DMS53 (cell line): ENCODE measurements around the gene CRACR2A.

Experiments used
- DNase-seq: peaks from one replicate; lab custom pipeline; 2025; lab: John Stamatoyannopoulos, UW

CRACR2A gene

DNA sequence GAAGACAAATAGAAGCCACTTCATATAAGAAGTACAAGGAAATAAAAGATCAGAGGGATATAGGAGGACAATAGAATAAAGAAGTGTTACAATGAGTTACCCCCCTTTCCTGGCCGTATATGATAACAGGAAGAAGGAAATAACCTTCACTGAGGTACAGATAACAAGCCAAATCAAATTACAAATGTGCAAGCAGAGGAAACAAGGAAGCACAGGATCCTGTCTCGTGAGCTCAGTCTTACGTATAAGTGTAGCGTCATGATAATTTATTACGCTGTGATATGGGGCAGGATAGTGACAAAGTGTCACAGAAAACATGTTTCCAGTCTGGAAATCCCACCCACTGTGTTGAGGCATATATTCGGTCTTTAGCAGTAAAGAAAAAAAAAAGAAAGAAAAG lies 26.5 kb downstream of the CRACR2A start:
- DNase-seq = peak; percentile 71

DNA sequence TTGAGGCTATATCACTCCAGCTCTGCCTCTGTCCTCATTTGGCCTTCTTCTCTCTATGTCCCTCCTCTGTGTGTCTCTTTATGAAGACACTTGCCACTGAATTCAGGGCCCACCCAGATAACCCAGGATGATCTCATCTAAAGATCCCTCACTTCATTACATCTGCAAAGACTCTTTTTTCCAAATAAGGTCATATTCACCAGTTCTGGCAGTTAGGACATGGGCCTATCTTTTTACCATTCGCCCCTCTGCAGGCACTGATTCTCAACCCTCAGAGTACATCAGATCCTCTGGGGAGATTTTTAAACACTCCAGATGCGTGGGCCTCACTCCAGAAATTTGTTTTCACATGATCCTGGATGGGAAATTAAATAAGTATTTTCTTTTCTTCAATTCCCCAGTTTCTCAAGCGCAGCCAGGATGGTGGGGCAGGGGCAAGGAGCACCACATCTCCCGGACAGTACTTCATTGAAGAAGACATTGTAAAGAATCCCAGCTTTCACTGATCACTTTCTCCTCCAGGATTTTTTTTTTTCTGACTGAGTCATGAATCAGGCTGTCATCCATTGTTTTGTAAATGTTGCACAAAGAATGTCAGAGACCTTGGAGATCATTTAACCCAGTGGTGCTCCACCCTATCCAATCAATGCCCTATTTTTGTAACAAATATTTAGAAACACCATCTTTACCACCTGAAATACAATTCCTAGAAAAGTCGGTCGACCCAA lies 27.4 kb downstream of the CRACR2A start:
- no peak for DNase-seq

DNA sequence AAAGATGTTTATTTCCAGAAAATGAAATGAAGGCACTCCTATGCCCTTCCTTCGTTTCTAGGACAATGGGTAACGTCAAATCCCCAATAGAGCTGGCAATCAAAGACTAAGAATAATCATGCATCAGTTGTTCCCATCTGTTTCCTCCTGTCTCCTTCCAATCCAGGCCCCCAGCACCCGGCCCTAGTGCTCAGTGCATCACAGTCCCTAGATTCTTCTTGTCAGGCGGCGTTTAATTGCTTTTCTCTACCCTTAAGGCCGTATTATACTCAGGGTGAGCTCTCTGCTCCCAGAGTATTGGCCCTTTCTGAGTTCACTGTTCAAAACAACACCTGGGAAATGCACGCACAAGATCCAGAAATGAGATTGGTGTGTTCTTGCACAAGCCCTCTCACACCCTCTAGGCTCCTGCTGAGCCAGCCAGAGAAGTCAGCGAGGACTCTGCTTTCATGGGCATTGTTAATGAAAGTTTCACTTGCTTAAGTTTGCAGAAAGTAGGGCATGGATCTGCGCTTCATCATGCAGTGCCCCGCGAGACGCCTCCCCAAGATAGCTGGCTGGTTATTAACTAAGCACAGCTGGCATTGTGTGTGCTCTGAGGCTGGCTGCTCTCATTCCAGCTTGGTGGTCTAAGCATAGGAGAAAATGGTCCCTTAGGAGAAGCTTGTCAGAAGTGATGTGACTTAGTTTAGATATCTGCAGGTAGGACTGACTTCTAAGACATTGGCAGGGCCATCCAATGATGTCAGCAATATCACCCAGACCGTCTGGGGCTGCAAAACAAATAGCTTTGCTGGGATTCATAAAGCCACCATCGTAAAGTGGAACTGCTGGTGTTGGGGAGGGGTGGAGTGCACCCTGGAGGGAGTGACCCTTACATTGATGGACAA lies 28.7 kb downstream of the CRACR2A start:
- DNase-seq = no peak

DNA sequence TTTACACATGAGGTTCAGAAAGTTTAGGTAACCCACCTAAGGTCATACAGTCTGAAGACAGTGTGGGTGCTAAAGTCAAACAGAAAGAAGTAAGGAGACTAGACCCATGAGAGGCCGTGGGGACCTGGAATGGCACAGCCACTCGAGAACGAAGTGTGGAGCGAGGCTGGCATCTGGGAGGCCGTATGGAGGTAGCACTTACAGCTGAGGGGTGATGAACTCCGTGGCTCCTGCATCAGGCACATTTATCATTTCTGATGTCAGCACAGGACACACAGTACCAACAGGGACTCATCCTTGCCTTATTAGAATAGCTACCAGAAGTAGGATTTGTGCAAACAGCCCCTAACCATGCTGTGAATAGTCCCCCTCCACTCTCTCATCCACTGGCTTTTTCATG lies 30.5 kb downstream of the CRACR2A start:
- no peak for DNase-seq

DNA sequence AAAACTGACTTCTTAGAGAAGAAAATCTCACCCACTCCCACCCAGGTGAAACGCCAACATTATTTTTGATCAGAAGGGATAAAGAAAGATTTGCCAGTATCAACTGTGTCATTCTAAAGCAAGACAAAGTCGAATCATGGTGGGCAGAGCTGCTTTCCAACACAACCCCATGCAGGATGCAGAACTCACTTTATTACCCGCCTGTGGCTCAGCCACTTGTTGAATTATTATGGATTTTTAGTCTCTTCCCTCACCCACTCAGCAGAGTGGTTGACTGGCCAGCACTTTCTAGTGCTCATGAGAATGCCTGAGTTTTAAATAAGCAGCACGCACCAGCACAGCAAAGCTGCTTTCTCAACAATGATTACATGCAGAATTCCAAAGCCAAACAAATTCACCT lies 32.1 kb downstream of the CRACR2A start:
- DNase-seq = peak; percentile 76

DNA sequence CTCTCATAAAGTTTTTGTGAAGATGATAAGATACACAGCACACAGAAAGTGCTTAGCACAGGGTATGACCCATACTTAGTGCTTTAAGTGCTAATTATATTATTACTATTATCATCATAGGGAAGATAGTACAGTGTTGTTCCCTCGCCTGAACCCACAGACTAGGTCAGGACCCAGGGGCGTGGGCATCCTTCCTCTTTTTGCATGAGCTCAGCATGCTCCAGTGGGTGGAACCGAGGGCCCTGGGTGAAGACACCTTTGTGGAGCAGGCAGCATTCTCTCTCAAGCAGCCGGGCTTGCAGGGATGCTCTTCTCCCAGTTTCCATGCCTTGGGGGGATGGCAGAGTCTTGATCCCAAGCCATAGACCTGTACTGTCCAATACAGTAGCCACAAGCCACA lies 34.8 kb downstream of the CRACR2A start:
- DNase-seq = no peak

DNA sequence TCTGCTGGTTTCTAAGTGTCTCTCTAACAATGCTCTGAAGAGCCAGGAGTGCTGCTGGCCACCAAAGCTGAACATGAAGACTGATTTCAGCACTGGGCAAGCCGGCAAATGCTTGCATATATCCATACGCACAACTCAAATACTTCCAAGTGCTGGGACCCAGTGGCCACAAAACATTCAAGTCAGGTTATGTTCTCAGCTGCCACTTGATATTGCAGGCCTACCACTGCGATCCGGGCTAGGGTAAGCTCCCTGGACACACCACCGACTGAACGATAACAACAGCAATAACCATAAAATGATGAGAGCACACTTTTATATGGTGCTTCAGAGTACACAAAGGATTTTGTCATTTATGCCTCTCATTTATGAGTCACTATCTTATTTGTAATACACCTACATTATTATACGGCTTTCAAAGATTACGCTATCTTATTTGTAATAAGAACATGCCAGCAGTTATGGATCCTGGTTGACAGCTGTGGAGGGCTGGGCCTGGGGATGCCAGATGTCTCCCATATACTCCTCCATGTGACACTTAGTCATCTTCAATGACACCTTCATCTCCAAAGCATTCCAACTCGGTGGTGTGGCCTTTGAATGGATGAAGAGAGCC lies 35.5 kb downstream of the CRACR2A start:
- no peak for DNase-seq

DNA sequence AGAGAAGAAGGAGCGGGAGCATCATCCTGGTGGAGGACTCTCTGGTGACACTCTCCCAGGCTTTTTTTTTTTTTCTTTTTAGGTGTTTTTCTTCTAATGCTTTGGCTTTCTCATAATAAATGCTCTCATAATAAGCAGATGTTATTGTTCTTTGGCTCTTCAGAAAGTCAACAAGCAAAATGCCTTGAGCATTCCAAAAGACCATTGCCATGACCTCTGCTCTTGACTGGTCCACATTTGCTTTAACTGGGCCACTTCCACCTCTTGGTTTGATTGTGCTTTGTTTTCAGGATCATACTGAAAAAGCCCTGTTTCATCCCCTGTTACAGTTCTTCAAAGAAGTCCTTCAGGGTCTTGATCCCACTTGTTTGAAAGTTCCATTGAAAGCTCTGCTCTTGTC lies 36.9 kb downstream of the CRACR2A start:
- peak; percentile 68 for DNase-seq

DNA sequence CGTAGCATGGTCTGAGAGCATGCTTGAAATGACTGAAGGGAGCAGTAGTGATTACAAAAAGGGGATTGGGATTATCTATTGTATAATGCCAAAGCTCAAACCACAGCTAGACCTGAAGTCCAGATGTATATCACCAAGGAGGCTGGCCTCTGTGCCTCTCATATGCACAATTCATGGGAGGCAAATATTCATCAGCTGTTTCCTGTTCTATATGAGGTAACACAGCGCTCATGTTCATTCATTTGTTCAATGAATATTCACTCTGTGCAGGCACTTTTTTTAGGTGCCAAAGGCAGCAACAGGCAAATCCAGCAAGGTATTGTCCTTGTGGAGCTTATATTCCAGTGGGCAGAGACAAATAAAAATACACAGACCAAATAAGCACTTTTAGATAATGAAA lies 39.0 kb downstream of the CRACR2A start:
- DNase-seq = no peak

DNA sequence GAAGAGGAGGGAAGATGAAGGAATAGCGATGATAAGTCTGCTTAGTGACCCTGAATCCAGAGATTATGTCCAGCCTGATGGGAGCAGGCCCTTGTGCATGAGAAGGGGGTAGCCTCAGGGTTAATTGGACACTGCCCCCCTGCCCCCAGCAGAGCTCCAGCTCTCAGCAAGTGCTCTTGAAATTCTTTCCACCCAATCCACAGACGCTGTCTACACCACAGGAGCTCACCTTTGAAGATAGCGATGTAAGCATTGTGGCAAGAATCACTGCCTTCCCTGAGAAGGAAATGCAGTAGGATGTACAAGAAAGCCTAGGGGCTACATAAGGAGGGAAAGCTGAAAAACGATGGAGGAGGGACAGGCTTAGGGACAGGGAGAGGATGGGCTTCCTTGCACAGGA lies 39.4 kb downstream of the CRACR2A start:
- no peak for DNase-seq

DNA sequence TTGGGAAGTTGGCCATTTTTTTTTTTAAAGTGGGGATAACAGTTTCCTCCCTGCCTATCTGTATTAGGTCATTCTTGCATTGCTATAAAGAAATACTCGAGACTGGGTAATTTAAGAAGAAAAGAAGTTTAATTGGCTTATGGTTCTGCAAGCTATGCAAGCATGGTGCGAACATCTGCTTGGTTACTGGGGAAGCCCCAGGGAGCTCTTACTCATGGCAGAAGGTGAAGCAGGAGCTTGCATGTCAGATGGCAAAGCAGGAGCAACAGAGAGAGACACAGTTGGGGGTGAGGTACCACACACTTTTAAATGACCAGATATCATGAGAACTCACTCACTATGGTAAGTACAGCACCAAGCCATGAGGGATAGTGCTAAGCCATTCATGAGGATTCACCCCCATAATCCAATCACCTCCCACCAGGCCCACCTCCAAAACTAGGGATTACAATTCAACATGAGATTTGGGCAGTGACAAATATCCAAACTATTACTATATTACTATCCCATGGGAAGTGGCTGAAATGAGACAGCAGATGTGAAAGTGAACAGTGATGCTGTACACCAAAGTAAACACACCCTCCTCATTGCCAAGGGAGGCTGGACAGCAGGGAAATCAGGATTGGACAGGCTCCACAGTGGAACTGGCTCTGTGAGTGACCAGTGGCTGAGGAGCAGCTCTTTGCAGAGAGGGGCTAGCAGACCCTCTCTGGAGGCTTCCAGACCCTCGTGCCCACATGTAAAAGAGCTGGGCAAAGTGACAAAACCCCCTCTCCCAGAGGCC lies 40.5 kb downstream of the CRACR2A start:
- no peak for DNase-seq

DNA sequence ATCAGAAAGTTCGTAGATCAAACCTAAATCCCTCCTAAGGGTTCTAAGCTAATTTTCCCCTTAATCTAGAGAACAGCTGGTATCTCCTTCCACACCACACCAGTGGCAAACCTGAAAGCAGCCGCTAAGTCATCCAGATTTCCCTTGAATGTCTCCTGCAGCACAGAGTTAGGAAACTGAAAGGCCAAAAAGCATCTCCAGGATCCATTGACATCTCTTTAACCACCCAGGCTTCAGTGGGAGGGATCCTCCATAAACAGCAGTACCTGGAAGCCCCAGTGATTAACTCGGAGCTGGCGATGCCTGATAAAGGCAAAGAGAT lies 47.6 kb downstream of the CRACR2A start:
- DNase-seq = no peak

DNA sequence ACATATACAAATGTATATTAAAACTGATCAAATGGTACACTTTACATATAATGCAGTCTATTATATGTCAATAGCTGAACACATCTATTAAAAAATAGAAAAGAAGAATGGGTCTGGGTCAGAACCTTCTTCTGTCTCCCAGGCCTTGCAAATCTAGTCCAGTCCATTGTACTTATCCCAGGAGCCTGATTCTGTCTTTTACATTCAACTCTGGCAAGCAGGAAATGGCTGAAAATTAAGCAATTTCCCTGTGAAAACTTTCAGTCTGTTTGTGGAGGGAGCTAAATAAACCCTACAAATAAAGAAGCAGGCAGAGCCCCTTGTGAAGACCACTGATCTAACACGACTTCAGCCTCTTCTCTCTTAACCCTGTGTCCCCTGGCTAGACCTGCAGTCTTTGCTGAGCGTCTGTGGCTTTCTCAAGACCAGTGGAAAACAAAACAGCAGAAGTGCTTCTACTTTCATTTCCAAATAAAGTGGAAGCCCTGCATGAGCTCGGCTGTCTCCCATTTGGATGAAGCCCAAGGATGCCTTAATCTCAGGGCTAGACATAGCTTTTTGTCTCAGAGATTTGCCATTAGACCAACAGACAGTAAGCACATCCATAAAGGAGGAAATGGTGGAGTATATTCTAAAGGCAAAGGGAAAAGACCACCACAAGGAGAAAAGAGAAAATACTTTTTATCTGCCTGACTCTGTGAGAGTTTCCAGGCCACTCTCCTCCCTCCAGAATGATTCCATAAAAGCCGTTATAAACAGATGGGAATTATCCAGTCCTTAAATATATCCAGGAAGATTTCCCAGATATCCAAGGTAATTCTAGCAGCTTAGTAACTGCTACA lies 48.2 kb downstream of the CRACR2A start:
- no peak for DNase-seq

DNA sequence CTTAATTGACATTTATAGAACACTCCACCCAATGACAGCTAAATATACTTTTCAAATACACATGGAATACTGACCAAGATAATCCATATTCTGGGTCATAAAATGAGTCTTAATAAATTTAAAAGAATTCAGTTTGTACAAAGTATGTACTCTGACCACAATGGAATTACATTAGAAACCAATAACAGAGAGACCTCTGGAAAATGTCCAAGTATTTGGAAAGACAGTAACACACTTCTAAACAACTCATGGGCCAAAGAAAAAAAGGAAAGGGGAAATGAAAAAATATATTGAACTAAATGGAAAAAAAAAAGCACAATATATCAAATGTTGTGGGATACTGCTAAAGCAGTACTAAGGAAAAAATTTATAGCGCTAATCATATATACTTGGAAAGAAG lies 52.0 kb downstream of the CRACR2A start:
- no peak for DNase-seq

DNA sequence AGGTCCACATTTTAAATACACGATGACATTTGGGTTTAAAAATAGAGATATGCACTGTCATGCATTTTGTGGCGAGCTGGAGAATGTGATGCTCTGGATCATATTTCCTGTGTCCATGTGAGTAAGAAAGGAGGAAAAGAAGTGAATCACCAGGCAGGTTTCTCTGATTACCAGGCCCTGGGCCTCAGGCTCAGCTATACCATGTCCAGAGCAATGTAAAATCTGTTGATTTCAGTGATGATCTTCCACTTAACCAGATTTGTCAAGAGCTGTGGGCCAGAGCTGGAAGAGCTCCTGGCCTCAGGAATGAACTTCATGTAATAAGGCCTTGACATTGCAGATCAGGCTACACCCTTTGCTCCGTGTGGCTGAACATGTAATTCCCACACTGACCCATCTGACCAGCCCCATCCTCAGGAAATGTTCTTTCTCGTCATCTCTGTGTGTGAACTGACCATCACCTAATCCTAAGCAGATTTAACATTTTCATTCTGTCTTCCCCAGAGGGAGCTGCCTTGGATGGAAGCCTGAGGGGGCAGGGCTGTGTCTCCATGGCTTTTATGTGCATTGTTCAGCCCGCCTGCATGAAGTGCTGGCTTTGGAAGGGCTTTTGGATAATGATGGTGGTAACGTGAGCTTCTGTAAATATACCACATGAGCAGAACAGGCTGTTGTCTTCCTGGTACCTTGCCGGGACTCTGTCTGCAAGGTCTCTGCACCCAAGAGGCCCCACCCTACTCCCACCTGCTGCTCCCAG lies 54.5 kb downstream of the CRACR2A start:
- peak; percentile 100 for DNase-seq

DNA sequence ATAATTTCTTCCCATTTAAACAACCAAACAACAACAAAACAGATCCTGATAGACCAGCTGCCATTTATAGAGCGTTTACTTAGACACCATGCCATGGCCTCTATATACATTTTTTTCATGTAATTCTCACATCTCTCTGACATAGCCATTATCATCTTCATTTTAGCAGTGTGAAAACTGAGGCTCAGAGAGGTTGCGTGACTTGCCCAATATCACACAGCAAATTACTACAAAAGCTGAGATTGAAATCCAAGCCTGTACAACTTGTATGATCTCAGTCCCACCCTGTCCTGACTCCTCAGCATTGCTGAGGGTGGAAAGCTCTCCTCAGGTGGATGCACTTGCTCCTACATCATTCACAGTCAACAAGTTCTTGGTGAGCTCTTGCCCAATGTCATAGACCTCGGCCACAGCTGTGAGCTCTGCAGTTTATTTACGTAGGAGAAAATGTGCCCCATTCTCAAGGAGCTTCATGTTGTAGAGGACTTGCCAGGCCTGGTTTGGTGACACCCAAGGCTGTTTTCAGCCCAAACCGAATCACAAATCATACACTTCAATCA lies 55.5 kb downstream of the CRACR2A start:
- DNase-seq = no peak

DNA sequence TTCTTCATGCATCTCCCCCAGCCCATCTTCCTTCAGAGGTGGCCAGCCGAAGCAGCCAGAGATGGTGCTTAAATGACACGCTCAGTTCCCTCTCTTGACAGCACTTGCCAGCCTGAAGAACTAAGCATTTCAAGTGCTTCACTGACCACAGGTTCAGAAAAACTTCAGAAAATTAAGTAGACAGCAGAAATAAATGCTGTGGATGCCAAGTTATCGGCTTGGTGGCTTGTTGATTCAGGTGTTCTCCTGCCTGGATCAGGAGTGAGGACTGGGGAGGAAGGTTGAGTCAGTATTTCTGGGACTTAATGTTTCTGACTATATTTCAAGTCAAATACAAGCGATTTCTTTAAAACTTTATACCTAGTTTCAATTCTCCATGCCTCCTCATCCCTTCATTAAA lies 58.2 kb downstream of the CRACR2A start:
- no peak for DNase-seq

DNA sequence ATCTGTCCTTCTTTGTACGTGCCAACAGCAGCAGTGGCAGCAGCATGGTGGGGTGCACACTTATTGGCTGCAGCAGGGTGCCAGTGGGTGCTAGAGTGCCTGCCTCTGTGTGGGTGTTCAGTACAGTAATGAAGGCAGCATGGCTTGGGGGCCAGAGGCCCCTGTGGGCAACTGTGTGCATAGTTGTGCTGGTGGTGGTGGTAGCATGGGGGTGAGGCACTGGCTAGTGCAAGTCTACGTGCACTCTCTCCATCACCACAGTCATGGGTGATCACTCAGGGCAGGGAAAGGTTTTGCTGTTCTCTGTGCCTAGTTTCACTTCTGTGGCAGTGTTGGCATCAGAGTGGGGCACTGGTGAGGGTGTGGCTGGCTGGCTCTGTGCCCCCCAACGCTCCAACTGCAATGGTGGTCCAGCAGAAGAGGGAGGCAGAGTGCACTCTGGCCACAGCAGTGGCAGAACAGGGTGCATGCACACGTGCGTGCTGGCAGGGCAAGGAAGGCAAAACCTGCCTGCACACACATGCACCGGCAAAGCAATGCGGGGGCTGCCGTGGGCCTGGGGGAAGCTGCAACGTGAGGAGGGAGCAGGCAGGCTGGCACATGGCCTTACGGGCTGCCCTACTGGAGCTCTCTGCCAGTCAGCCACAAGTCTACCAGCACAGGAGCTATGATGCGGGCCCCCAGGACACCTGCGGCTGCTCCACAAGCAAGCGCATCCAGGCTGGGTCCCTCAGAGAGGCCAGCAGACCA lies 60.1 kb downstream of the CRACR2A start:
- no peak for DNase-seq

DNA sequence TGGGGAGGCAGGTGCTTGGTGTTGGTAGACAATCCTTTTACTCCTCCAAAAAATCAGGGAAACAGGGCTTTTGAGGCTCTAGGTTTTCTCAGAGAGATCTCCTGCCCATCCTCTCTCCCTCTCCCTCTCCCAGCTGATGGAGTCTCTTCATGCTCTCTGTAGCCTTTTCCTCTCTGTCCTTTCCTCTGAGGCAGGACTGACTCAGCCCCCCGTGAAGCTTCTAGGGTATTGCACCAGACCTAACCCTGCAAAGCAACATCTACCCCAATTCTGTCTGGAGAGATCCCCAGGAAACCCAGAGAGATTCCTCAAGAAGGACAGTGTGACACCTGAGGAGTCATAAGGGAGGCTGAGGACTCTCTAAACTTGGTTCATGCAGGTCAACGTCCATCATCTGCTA lies 66.4 kb downstream of the CRACR2A start:
- DNase-seq = no peak

DNA sequence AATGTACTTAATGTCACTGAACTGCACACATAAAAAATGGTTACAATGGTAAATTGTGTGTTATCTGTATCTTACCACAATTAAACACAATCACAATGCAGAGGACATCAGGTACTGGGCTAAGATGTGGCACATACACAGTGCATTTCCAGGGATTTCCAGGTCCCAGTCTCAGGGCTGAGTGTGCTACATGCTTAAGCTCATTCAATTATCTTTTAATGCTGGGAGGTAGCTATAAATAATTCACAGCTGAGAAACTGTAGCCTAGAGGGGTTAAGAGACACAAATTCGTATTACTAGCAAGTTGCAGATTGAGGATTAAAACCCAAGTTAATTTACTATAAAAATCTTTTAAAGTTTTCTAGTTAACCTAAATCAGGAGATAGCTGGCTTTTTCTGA lies 67.1 kb downstream of the CRACR2A start:
- no peak for DNase-seq
